ENCODE results near the gene CCDC144A. TPM values are rescaled to one million over a fixed set of nuclear protein-coding genes. Genes with fewer than 3 reads are reported as not detected.
"Not testable (repeated sequence)": the region's sequence is repeated elsewhere in the genome, so short reads cannot be mapped to it uniquely, and the experiment has no call there.

Gene CCDC144A
- total RNA-seq, 6 experiments from 2014 or later: 0.12 to 0.59 (median 0.36) TPM

GRCh38 chr17:16661217-16661616, 28.8 kb upstream of the CCDC144A start:
- Mint-ChIP-seq H3K4me1 (ENCODE audit: low read depth) (peaks cover 7% of the 10 kb centered on the region; the same call in 1 of the 2 replicates), H3K36me3 (ENCODE audit: low read depth) (no peaks in the 10 kb centered on the region), H3K27me3 (ENCODE audit: insufficient read depth) (peaks cover 2% of the 10 kb centered on the region; the same call in 1 of the 2 replicates), H3K9me3 (no peaks in the 10 kb centered on the region), H3K4me3 (no peak overlapping the region), H3K27ac (no peak overlapping the region)
- no peak for TF ChIP-seq CTCF (IDR thresholded peaks at IDR 0.05)
- DNase-seq: no peak

- H3K27me3 Mint-ChIP-seq (ENCODE audit: insufficient read depth): peaks cover 10% of the 10 kb centered on the region
- DNase-seq: peak; percentile 15
- no peaks in the 10 kb centered on the region for H3K9me3 Mint-ChIP-seq
- no peak overlapping the region for H3K27ac Mint-ChIP-seq
- no peak for TF ChIP-seq CTCF (IDR thresholded peaks at IDR 0.05)
- H3K4me1 Mint-ChIP-seq (ENCODE audit: low read depth): peaks cover 7% of the 10 kb centered on the region; the same call in 1 of the 2 replicates
- no peak overlapping the region for H3K4me3 Mint-ChIP-seq
- no peaks in the 10 kb centered on the region for H3K36me3 Mint-ChIP-seq (ENCODE audit: low read depth)
These were observed 27.1 kb upstream of the CCDC144A start for GRCh38 chr17:16662936-16663335.

- H3K9me3 Mint-ChIP-seq; H3K36me3 Mint-ChIP-seq (ENCODE audit: low read depth); H3K4me1 Mint-ChIP-seq (ENCODE audit: low read depth); H3K27ac Mint-ChIP-seq; DNase-seq; H3K4me3 Mint-ChIP-seq: not testable (repeated sequence)
- peaks cover 12% of the 10 kb centered on the region for H3K27me3 Mint-ChIP-seq (ENCODE audit: insufficient read depth)
These were observed 23.5 kb upstream of the CCDC144A start for GRCh38 chr17:16666553-16666906.

GRCh38 chr17:16666907-16667636, 23.0 kb upstream of the CCDC144A start:
- Mint-ChIP-seq H3K4me3 (peak overlapping the region; percentile 42; the same call in 1 of the 2 replicates), H3K27me3 (ENCODE audit: insufficient read depth) (peaks cover 12% of the 10 kb centered on the region)
- not testable (repeated sequence) for H3K27ac Mint-ChIP-seq; H3K9me3 Mint-ChIP-seq; DNase-seq; H3K4me1 Mint-ChIP-seq (ENCODE audit: low read depth); H3K36me3 Mint-ChIP-seq (ENCODE audit: low read depth)

GRCh38 chr17:16676676-16677268, 13.3 kb upstream of the CCDC144A start:
- H3K27ac Mint-ChIP-seq: no peak overlapping the region
- peaks cover 6% of the 10 kb centered on the region; the same call in 1 of the 2 replicates for H3K4me1 Mint-ChIP-seq (ENCODE audit: low read depth)
- DNase-seq: no peak

GRCh38 chr17:16683290-16684138, 6.5 kb upstream of the CCDC144A start:
- H3K27me3 Mint-ChIP-seq (ENCODE audit: insufficient read depth): peaks cover 20% of the 10 kb centered on the region
- H3K4me1 Mint-ChIP-seq (ENCODE audit: low read depth); H3K9me3 Mint-ChIP-seq; H3K27ac Mint-ChIP-seq; DNase-seq; H3K4me3 Mint-ChIP-seq; H3K36me3 Mint-ChIP-seq (ENCODE audit: low read depth): not testable (repeated sequence)

More at GRCh38 chr17:16676676-16677268, 13.3 kb upstream of the CCDC144A start:
- H3K27me3 Mint-ChIP-seq (ENCODE audit: insufficient read depth): peaks cover 14% of the 10 kb centered on the region
- H3K9me3 Mint-ChIP-seq: no peaks in the 10 kb centered on the region
- no peak for TF ChIP-seq CTCF (IDR thresholded peaks at IDR 0.05)
- H3K4me3 Mint-ChIP-seq: no peak overlapping the region
- H3K36me3 Mint-ChIP-seq (ENCODE audit: low read depth): no peaks in the 10 kb centered on the region

- not testable (repeated sequence) for H3K4me3 Mint-ChIP-seq; DNase-seq; H3K27ac Mint-ChIP-seq; H3K4me1 Mint-ChIP-seq (ENCODE audit: low read depth); H3K36me3 Mint-ChIP-seq (ENCODE audit: low read depth); H3K9me3 Mint-ChIP-seq
- peaks cover 14% of the 10 kb centered on the region for H3K27me3 Mint-ChIP-seq (ENCODE audit: insufficient read depth)
These were observed 4.0 kb upstream of the CCDC144A start for GRCh38 chr17:16686019-16686418.

GRCh38 chr17:16687151-16687550, 2.9 kb upstream of the CCDC144A start:
- not testable (repeated sequence) for H3K36me3 Mint-ChIP-seq (ENCODE audit: low read depth); DNase-seq; H3K27ac Mint-ChIP-seq; H3K4me1 Mint-ChIP-seq (ENCODE audit: low read depth); H3K4me3 Mint-ChIP-seq; H3K9me3 Mint-ChIP-seq
- H3K27me3 Mint-ChIP-seq (ENCODE audit: insufficient read depth): peaks cover 14% of the 10 kb centered on the region

GRCh38 chr17:16690447-16690846, 406 bp downstream of the CCDC144A start:
- not testable (repeated sequence) for H3K27me3 Mint-ChIP-seq (ENCODE audit: insufficient read depth); H3K36me3 Mint-ChIP-seq (ENCODE audit: low read depth); H3K9me3 Mint-ChIP-seq; H3K4me3 Mint-ChIP-seq; H3K27ac Mint-ChIP-seq; DNase-seq; H3K4me1 Mint-ChIP-seq (ENCODE audit: low read depth)

- H3K9me3 Mint-ChIP-seq; H3K4me1 Mint-ChIP-seq (ENCODE audit: low read depth); H3K36me3 Mint-ChIP-seq (ENCODE audit: low read depth); H3K27me3 Mint-ChIP-seq (ENCODE audit: insufficient read depth); H3K4me3 Mint-ChIP-seq; DNase-seq; H3K27ac Mint-ChIP-seq: not testable (repeated sequence)
These were observed 7.6 kb downstream of the CCDC144A start for GRCh38 chr17:16697603-16698002.
